HG03378 (cell line): ENCODE data around the gene ALG10B.

Source experiments
- ATAC-seq: cut with Tn5 transposase; IDR thresholded peaks from one replicate; pipeline ENCODE4 v1.9.1; 2021; ENCODE audit warnings: mild to moderate bottlenecking, moderate library complexity; ENCODE audit not compliant: unreplicated experiment

The ALG10B gene

DNA sequence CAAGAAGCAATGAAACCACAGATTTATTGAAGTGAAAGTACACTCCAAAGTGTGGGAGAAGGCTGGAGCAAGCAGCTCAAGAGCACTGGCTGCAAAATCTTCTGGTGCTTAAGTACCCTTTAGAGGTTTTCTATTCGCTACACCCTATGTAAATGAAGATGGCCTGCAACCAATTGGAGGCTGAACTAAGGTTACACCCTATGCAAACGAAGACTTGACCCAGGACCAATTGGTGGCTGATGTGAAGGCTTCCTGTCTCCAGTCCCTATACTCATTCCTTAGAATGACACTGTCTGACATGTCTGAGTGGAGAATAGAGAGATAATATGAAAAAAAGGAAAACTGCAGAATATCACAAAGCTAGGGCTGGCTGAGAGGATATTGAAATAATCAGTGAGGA is 57.2 kb downstream of the ALG10B start:
- no peak for ATAC-seq

DNA sequence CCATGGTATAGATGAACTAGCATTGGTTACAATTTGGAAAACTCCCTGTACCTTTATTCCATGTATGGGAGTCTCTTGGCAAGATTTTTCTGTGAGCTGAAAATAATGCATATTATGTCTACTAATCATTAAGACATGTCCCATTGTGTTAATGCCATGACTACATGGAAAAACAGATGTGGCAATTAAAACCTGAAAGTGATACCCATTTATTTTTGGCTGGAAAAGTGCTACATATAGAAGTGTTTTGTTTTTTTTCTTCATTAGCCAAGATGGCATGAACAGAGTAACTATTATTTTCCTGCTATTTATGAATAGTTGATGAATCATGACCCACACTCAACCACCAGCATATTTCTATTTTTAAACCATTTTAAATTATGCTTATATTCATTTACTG is 58.2 kb downstream of the ALG10B start:
- ATAC-seq = no peak
